Measurements from ENCODE around the gene HMGN2. TPM values are rescaled to one million over a fixed set of nuclear protein-coding genes. Genes with fewer than 3 reads are reported as not detected.

HMGN2 gene
- total RNA-seq (ENCODE audit: low replicate concordance), result 831 and 964 TPM in 2 replicates

- peaks cover 82% of the 10 kb centered on the region for H4K20me1 ChIP-seq (ENCODE audit: low read depth)
- peak within 1 kb of the TSS; percentile 97 for H3K4me3 Mint-ChIP-seq
- peak within 1 kb of the TSS; percentile 98 for H3K9ac ChIP-seq
- peak within 1 kb of the TSS; percentile 95 for H3K4me3 ChIP-seq
- H3K27me3 ChIP-seq, result no peaks in the 10 kb centered on the region
- H2AFZ ChIP-seq (replicated peaks), result no peak within 1 kb of the TSS
- peak; percentile 94 for DNase-seq (ENCODE audit: low spot score)
- H3K9me3 ChIP-seq (ENCODE audit: low read depth), result no peaks in the 10 kb centered on the region
- TF ChIP-seq EZH2 (IDR thresholded peaks at IDR 0.05), result no peak
- H3K4me1 Mint-ChIP-seq, result peaks cover 64% of the 10 kb centered on the region
- H3K36me3 Mint-ChIP-seq, result peaks cover 41% of the 10 kb centered on the region
- H3K4me2 ChIP-seq, result peak within 1 kb of the TSS; percentile 99
- H3K9me3 Mint-ChIP-seq, result no peaks in the 10 kb centered on the region
- H3K4me1 ChIP-seq, result peaks cover 53% of the 10 kb centered on the region
- peak within 1 kb of the TSS; percentile 99 for H3K27ac Mint-ChIP-seq
- peak within 1 kb of the TSS; percentile 99 for H3K27ac ChIP-seq
- H3F3A ChIP-seq (ENCODE audit: low read depth), result peaks cover 88% of the 10 kb centered on the region
- peaks cover 54% of the 10 kb centered on the region for H3K79me2 ChIP-seq (ENCODE audit: low read depth)
- H3K27me3 Mint-ChIP-seq (ENCODE audit: insufficient read depth, low read depth), result peaks cover under 1% of the 10 kb centered on the region
- H3K36me3 ChIP-seq, result peaks cover 26% of the 10 kb centered on the region
Observed at GRCh38 chr1:26472320-26472900, at the start of gene HMGN2. HMGN2 (plus strand) TSS chr1:26472440; CDS start chr1:26472613, 173 bp downstream.

- peak overlapping the region; percentile 64 for H3K4me3 ChIP-seq
- H3K4me1 ChIP-seq, result peaks cover 64% of the 10 kb centered on the region
- H4K20me1 ChIP-seq (ENCODE audit: low read depth), result peaks cover 39% of the 10 kb centered on the region
- Mint-ChIP-seq H3K36me3 (peaks cover 24% of the 10 kb centered on the region), H3K27ac (peak overlapping the region; percentile 80), H3K9me3 (no peaks in the 10 kb centered on the region), H3K27me3 (ENCODE audit: insufficient read depth, low read depth) (peaks cover 2% of the 10 kb centered on the region), H3K4me3 (peak overlapping the region; percentile 74), H3K4me1 (peaks cover 40% of the 10 kb centered on the region)
- peaks cover 77% of the 10 kb centered on the region for H3K79me2 ChIP-seq (ENCODE audit: low read depth)
- peak overlapping the region; percentile 84 for H3K4me2 ChIP-seq
- H3K27me3 ChIP-seq, result no peaks in the 10 kb centered on the region
- peaks cover 6% of the 10 kb centered on the region for H3K36me3 ChIP-seq
- peaks cover 79% of the 10 kb centered on the region for H3F3A ChIP-seq (ENCODE audit: low read depth)
- no peaks in the 10 kb centered on the region for H3K9me3 ChIP-seq (ENCODE audit: low read depth)
- H3K27ac ChIP-seq, result peak overlapping the region; percentile 99
- no peak overlapping the region for H2AFZ ChIP-seq (replicated peaks)
- H3K9ac ChIP-seq, result no peak overlapping the region
- TF ChIP-seq EZH2phosphoT487 (IDR thresholded peaks at IDR 0.05), result peak; percentile 49
- TF ChIP-seq EZH2 (IDR thresholded peaks at IDR 0.05), result no peak
- peak; percentile 92 for DNase-seq (ENCODE audit: low spot score)
Observed at GRCh38 chr1:26429721-26430120, 42.5 kb upstream of the HMGN2 start.

GRCh38 chr1:26431979-26432695 is 40.1 kb upstream of the HMGN2 start, which contains the start of gene DHDDS:
DHDDS (plus strand) TSS chr1:26432321; CDS start chr1:26432946, 625 bp downstream.
- peak within 1 kb of the TSS; percentile 93 for H3K27ac Mint-ChIP-seq
- H3K36me3 ChIP-seq, result no peaks in the 10 kb centered on the region
- peaks cover 2% of the 10 kb centered on the region for H3K36me3 Mint-ChIP-seq
- H3K4me3 ChIP-seq, result peak within 1 kb of the TSS; percentile 64
- peak; percentile 97 for DNase-seq (ENCODE audit: low spot score)
- peaks cover 53% of the 10 kb centered on the region for H3K79me2 ChIP-seq (ENCODE audit: low read depth)
- peaks cover 55% of the 10 kb centered on the region for H3F3A ChIP-seq (ENCODE audit: low read depth)
- no peaks in the 10 kb centered on the region for H3K9me3 Mint-ChIP-seq
- H3K4me1 Mint-ChIP-seq, result peaks cover 40% of the 10 kb centered on the region
- peaks cover 16% of the 10 kb centered on the region for H4K20me1 ChIP-seq (ENCODE audit: low read depth)
- no peaks in the 10 kb centered on the region for H3K9me3 ChIP-seq (ENCODE audit: low read depth)
- H3K27me3 ChIP-seq, result no peaks in the 10 kb centered on the region
- peak within 1 kb of the TSS; percentile 84 for H3K4me2 ChIP-seq
- H3K27me3 Mint-ChIP-seq (ENCODE audit: insufficient read depth, low read depth), result peaks cover 2% of the 10 kb centered on the region
- H3K27ac ChIP-seq, result peak within 1 kb of the TSS; percentile 99
- TF ChIP-seq CTCF (IDR thresholded peaks at IDR 0.05) (no peak), EZH2 (IDR thresholded peaks at IDR 0.05) (no peak), EZH2phosphoT487 (IDR thresholded peaks at IDR 0.05) (no peak)
- peak within 1 kb of the TSS; percentile 6 for H3K9ac ChIP-seq
- peaks cover 46% of the 10 kb centered on the region for H3K4me1 ChIP-seq
- H3K4me3 Mint-ChIP-seq, result peak within 1 kb of the TSS; percentile 99
- no peak within 1 kb of the TSS for H2AFZ ChIP-seq (replicated peaks)

GRCh38 chr1:26432793-26433192 is 39.4 kb upstream of the HMGN2 start:
- no peak overlapping the region for H2AFZ ChIP-seq (replicated peaks)
- Mint-ChIP-seq H3K36me3 (no peaks in the 10 kb centered on the region), H3K4me1 (peaks cover 38% of the 10 kb centered on the region), H3K27ac (no peak overlapping the region), H3K9me3 (no peaks in the 10 kb centered on the region), H3K4me3 (peak overlapping the region; percentile 99), H3K27me3 (ENCODE audit: insufficient read depth, low read depth) (peaks cover 2% of the 10 kb centered on the region)
- peak overlapping the region; percentile 6 for H3K9ac ChIP-seq
- TF ChIP-seq EZH2phosphoT487 (IDR thresholded peaks at IDR 0.05), result no peak
- TF ChIP-seq EZH2 (IDR thresholded peaks at IDR 0.05), result no peak
- TF ChIP-seq CTCF (IDR thresholded peaks at IDR 0.05), result no peak
- no peak for DNase-seq (ENCODE audit: low spot score)
- no peaks in the 10 kb centered on the region for H3K9me3 ChIP-seq (ENCODE audit: low read depth)
- no peak overlapping the region for H3K27ac ChIP-seq
- peaks cover 39% of the 10 kb centered on the region for H3K4me1 ChIP-seq
- H3K27me3 ChIP-seq, result no peaks in the 10 kb centered on the region
- H3K4me2 ChIP-seq, result peak overlapping the region; percentile 84
- H3K4me3 ChIP-seq, result peak overlapping the region; percentile 64
- peaks cover 10% of the 10 kb centered on the region for H4K20me1 ChIP-seq (ENCODE audit: low read depth)
- no peaks in the 10 kb centered on the region for H3K36me3 ChIP-seq
- peaks cover 46% of the 10 kb centered on the region for H3K79me2 ChIP-seq (ENCODE audit: low read depth)
- H3F3A ChIP-seq (ENCODE audit: low read depth), result peaks cover 49% of the 10 kb centered on the region

Measured in neural progenitor cell (in vitro differentiated cells).